ENCODE data around the gene MEDAG. TPM values are rescaled to one million over a fixed set of nuclear protein-coding genes. Genes with fewer than 3 reads are reported as not detected.

The MEDAG gene
- total and polyA plus RNA-seq, 7 experiments from 2014 or later, result 0.17 to 0.49 TPM; not detected in 5

DNA sequence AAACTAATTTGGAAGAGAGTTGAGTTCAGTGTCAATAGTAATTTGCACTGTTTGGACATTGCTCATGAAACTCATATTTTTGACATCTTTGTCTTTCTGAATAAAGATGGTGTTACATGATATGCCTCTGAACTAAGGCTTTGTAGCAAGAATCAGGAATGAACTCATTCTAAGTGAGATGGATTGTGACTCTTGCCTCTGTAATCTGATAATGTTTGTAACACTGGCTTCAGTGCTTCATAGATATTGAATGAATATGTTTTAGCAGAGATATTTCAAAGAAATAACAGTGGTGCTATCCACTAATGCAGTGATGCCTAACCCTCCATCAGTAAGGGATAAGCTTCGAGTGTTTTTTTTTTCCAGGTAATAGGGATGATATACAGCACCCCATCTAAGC is 59.3 kb downstream of the MEDAG start:
- DNase-seq (no peak), ATAC-seq (no peak)
- Histone ChIP-seq H3K36me3 (ENCODE audit: control insufficient read depth in 2 of 3, insufficient read depth in 3 of 3, low read length in 3 of 3) (no peaks in the 10 kb centered on the region), H3K9me3 (ENCODE audit: control insufficient read depth in 2 of 3, low read length in 3 of 3) (no peaks in the 10 kb centered on the region), H3K27ac (ENCODE audit: low read depth, low read length) (no peak overlapping the region), H3K4me3 (ENCODE audit: low read length) (no peak overlapping the region), H3K27me3 (ENCODE audit: control insufficient read depth in 2 of 2, insufficient read depth in 2 of 2, low read length in 2 of 2) (no peaks in the 10 kb centered on the region), H3K4me1 (ENCODE audit: control insufficient read depth in 2 of 2, insufficient read depth in 2 of 2, low read length in 2 of 2) (no peaks in the 10 kb centered on the region)
- intact Hi-C loops (cut with micrococcal nuclease), result no loop called here
- Mint-ChIP-seq H3K9me3 (peaks cover 0 to 17% (median 2%) of the 10 kb centered on the region in 11 donors), H3K36me3 (no peaks in the 10 kb centered on the region), H3K4me1 (no peaks in the 10 kb centered on the region), H3K4me3 (no peak overlapping the region), H3K27ac (no peak overlapping the region), H3K27me3 (peaks cover 39 to 59% (median 52%) of the 10 kb centered on the region in 5 donors)
- ChIA-PET POLR2A (no interaction called here), CTCF (interaction anchor here (0.6 kb wide), 1 partner anchor 23 kb away, joined by 3 read pairs; no protein-coding TSS in a partner anchor)

DNA sequence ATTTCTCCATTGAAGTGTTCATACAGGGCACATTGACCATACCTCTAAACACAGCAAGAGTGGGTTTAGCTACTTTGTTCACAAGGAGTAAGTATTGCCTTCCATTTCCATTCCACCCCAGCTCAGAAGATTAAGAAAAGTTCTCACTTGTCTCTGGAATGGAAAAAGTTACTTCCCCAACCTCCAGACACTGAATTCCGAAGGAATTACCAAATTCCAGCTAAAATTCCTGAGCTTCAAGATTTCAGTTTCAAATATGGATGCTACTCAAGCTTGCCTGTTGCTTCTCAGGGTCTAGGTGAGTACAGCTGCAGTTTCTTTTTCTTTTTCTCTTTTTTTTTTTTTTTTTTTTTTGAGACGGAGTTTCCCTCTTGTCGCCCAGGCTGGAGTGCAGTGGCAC is 60.0 kb downstream of the MEDAG start:
- ATAC-seq (no peak), DNase-seq (no peak)
- no peaks in the 10 kb centered on the region for H3K36me3 ChIP-seq (ENCODE audit: control insufficient read depth in 2 of 3, insufficient read depth in 3 of 3, low read length in 3 of 3)
- Mint-ChIP-seq H3K4me3 (no peak overlapping the region), H3K27me3 (peaks cover 32 to 58% (median 54%) of the 10 kb centered on the region in 5 donors), H3K4me1 (no peaks in the 10 kb centered on the region), H3K9me3 (peaks cover 0 to 10% (median 2%) of the 10 kb centered on the region in 11 donors), H3K36me3 (no peaks in the 10 kb centered on the region), H3K27ac (no peak overlapping the region)
- POLR2A ChIA-PET, result no interaction called here
- H3K4me3 ChIP-seq (ENCODE audit: low read length), result no peak overlapping the region
- CTCF ChIA-PET, result interaction anchor here (0.6 kb wide), 1 partner anchor 24 kb away, joined by 3 read pairs; no protein-coding TSS in a partner anchor
- no peak overlapping the region for H3K27ac ChIP-seq (ENCODE audit: low read depth, low read length)
- H3K4me1 ChIP-seq (ENCODE audit: control insufficient read depth in 2 of 2, insufficient read depth in 2 of 2, low read length in 2 of 2), result no peaks in the 10 kb centered on the region
- no peaks in the 10 kb centered on the region for H3K27me3 ChIP-seq (ENCODE audit: control insufficient read depth in 2 of 2, insufficient read depth in 2 of 2, low read length in 2 of 2)
- intact Hi-C loops (cut with micrococcal nuclease), result no loop called here
- no peaks in the 10 kb centered on the region for H3K9me3 ChIP-seq (ENCODE audit: control insufficient read depth in 2 of 3, low read length in 3 of 3)

DNA sequence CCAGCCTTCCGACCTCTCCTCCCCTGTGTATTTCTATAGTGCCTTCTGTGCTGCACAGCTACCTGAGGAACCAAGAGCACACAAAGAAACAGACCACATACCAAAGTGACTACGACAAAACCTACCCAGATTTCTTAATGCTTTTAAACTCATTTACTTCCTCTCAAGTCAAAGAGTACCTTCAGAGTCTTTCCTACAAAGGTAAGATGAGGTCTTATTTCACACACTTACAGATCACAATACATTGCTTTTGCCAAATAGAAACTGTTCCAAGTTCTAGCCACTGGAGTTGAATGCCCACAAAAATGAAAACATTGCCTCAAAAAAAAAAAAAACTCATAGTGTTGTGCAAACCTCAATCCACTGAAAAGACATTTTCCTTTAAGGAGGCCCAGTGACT is 62.8 kb downstream of the MEDAG start:
- H3K4me1 ChIP-seq (ENCODE audit: control insufficient read depth in 2 of 2, insufficient read depth in 2 of 2, low read length in 2 of 2), result no peaks in the 10 kb centered on the region
- DNase-seq, result no peak
- ChIA-PET CTCF (interaction anchor here (1.1 kb wide), 1 partner anchor 11 kb away, joined by 3 read pairs; no protein-coding TSS in a partner anchor), POLR2A (no interaction called here)
- H3K27me3 ChIP-seq (ENCODE audit: control insufficient read depth in 2 of 2, insufficient read depth in 2 of 2, low read length in 2 of 2), result peaks cover 0 to 3% of the 10 kb centered on the region in 2 donors
- H3K27ac ChIP-seq (ENCODE audit: low read depth, low read length), result no peak overlapping the region
- H3K4me3 ChIP-seq (ENCODE audit: low read length), result no peak overlapping the region
- Mint-ChIP-seq H3K4me1 (no peaks in the 10 kb centered on the region), H3K36me3 (no peaks in the 10 kb centered on the region), H3K27me3 (peaks cover 20 to 52% (median 35%) of the 10 kb centered on the region in 5 donors), H3K9me3 (peaks cover 0 to 2% (median 0%) of the 10 kb centered on the region in 11 donors), H3K27ac (no peak overlapping the region), H3K4me3 (no peak overlapping the region)
- H3K9me3 ChIP-seq (ENCODE audit: control insufficient read depth in 2 of 3, low read length in 3 of 3), result no peaks in the 10 kb centered on the region
- intact Hi-C loops (cut with micrococcal nuclease), result no loop called here
- ATAC-seq, result no peak
- H3K36me3 ChIP-seq (ENCODE audit: control insufficient read depth in 2 of 3, insufficient read depth in 3 of 3, low read length in 3 of 3), result no peaks in the 10 kb centered on the region

GRCh38 chr13:30971575-30971974 is 65.5 kb downstream of the MEDAG start:
- CTCF ChIA-PET, result no interaction called here
- POLR2A ChIA-PET, result no interaction called here

DNA sequence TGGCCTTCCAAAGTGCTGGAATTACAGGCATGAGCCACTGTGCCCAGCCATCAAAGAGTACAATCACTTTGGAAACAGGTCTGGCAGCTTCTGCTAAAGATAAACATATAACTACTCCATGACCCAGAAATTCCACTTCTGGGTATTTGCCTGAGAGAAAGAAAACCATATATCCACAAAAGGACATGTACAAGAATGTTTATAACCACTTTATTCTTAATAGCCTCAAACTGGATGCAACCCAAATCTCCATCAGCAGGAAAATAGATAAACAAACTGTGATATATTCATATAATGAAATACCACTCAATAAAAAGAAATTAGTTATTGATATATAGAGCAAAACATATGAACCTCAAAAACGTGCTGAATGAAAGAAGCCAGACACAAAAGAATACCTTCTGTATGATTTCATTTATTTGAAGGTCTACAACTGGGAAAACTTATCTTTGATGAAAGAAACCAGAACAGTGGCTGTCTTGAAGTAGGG is 66.9 kb downstream of the MEDAG start:
- H3K4me1 ChIP-seq (ENCODE audit: control insufficient read depth in 2 of 2, insufficient read depth in 2 of 2, low read length in 2 of 2), result no peaks in the 10 kb centered on the region
- ATAC-seq, result no peak
- ChIA-PET POLR2A (no interaction called here), CTCF (no interaction called here)
- no peak overlapping the region for H3K4me3 ChIP-seq (ENCODE audit: low read length)
- Mint-ChIP-seq H3K9me3 (no peaks in the 10 kb centered on the region), H3K4me1 (peaks cover 0 to 1% (median 0%) of the 10 kb centered on the region in 7 donors), H3K27ac (no peak overlapping the region), H3K36me3 (no peaks in the 10 kb centered on the region), H3K27me3 (peaks cover 15 to 45% (median 31%) of the 10 kb centered on the region in 5 donors), H3K4me3 (no peak overlapping the region)
- peaks cover 0 to 3% of the 10 kb centered on the region in 2 donors for H3K27me3 ChIP-seq (ENCODE audit: control insufficient read depth in 2 of 2, insufficient read depth in 2 of 2, low read length in 2 of 2)
- no peak for DNase-seq
- H3K27ac ChIP-seq (ENCODE audit: low read depth, low read length), result no peak overlapping the region
- intact Hi-C loops (cut with micrococcal nuclease), result loop anchor here (10.0 kb wide), 1 partner anchor 452 kb away; no protein-coding TSS in a partner anchor
- H3K36me3 ChIP-seq (ENCODE audit: control insufficient read depth in 2 of 3, insufficient read depth in 3 of 3, low read length in 3 of 3), result no peaks in the 10 kb centered on the region
- H3K9me3 ChIP-seq (ENCODE audit: control insufficient read depth in 2 of 3, low read length in 3 of 3), result no peaks in the 10 kb centered on the region

More at GRCh38 chr13:30971575-30971974, 65.5 kb downstream of the MEDAG start:
- Histone ChIP-seq H3K27me3 (ENCODE audit: control insufficient read depth in 2 of 2, insufficient read depth in 2 of 2, low read length in 2 of 2) (peaks cover 0 to 3% of the 10 kb centered on the region in 2 donors), H3K4me3 (ENCODE audit: low read length) (no peak overlapping the region), H3K9me3 (ENCODE audit: control insufficient read depth in 2 of 3, low read length in 3 of 3) (no peaks in the 10 kb centered on the region), H3K4me1 (ENCODE audit: control insufficient read depth in 2 of 2, insufficient read depth in 2 of 2, low read length in 2 of 2) (no peaks in the 10 kb centered on the region), H3K27ac (ENCODE audit: low read depth, low read length) (no peak overlapping the region), H3K36me3 (ENCODE audit: control insufficient read depth in 2 of 3, insufficient read depth in 3 of 3, low read length in 3 of 3) (no peaks in the 10 kb centered on the region)
- H3K27ac Mint-ChIP-seq, result no peak overlapping the region
- H3K9me3 Mint-ChIP-seq, result no peaks in the 10 kb centered on the region
- peaks cover 11 to 49% (median 31%) of the 10 kb centered on the region in 5 donors for H3K27me3 Mint-ChIP-seq
- peaks cover 0 to 1% (median 0%) of the 10 kb centered on the region in 7 donors for H3K4me1 Mint-ChIP-seq
- no peak overlapping the region for H3K4me3 Mint-ChIP-seq
- ATAC-seq, result no peak
- no peaks in the 10 kb centered on the region for H3K36me3 Mint-ChIP-seq
- intact Hi-C loops (cut with micrococcal nuclease), result loop anchor here (10.0 kb wide), 1 partner anchor 453 kb away; no protein-coding TSS in a partner anchor
- DNase-seq, result no peak

DNA sequence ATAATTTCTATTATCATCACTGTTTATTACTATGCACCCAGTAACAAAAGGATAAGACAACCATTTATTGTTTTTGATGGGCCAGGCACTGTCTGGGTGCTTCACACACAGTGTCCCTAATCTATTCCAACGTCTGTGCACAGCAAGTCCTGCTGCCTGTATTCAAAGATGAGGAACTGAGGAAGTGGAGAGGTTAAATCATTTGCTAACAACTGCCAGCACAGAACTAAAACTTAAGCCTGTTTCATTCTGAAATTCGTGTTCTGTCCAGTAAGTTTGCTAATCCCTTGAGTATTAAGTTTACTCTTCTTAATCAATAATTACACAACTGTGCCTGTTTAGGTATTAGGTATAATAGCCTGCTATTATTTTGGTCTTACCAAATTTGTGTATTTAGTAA is 68.3 kb downstream of the MEDAG start:
- Mint-ChIP-seq H3K27ac (no peak overlapping the region), H3K4me3 (no peak overlapping the region), H3K27me3 (peaks cover 8 to 33% (median 23%) of the 10 kb centered on the region in 5 donors), H3K4me1 (peaks cover 0 to 1% (median 0%) of the 10 kb centered on the region in 7 donors), H3K36me3 (no peaks in the 10 kb centered on the region), H3K9me3 (no peaks in the 10 kb centered on the region)
- Histone ChIP-seq H3K36me3 (ENCODE audit: control insufficient read depth in 2 of 3, insufficient read depth in 3 of 3, low read length in 3 of 3) (no peaks in the 10 kb centered on the region), H3K4me3 (ENCODE audit: low read length) (no peak overlapping the region), H3K27me3 (ENCODE audit: control insufficient read depth in 2 of 2, insufficient read depth in 2 of 2, low read length in 2 of 2) (peaks cover 0 to 3% of the 10 kb centered on the region in 2 donors), H3K27ac (ENCODE audit: low read depth, low read length) (no peak overlapping the region), H3K9me3 (ENCODE audit: control insufficient read depth in 2 of 3, low read length in 3 of 3) (no peaks in the 10 kb centered on the region), H3K4me1 (ENCODE audit: control insufficient read depth in 2 of 2, insufficient read depth in 2 of 2, low read length in 2 of 2) (no peaks in the 10 kb centered on the region)
- POLR2A ChIA-PET, result no interaction called here
- intact Hi-C loops (cut with micrococcal nuclease), result loop anchor here (10.0 kb wide), 1 partner anchor 450 kb away; no protein-coding TSS in a partner anchor
- ATAC-seq (no peak), DNase-seq (no peak)
- CTCF ChIA-PET, result no interaction called here

Data from naive thymus-derived CD4-positive, alpha-beta T cell (primary cell).